Stimulated activated CD4-positive, alpha-beta T cell treated with anti-CD3 and anti-CD28 coated beads, TNF-alpha, amount 100 ng/mL, for 24 hours (primary cell): ENCODE data around the gene HDAC4.
"Not testable (repeated sequence)": the region's sequence is repeated elsewhere in the genome, so short reads cannot be mapped to it uniquely, and the experiment has no call there.

Experiments
- DNase-seq, 3 experiments: peaks; one replicate each; pipeline ENCODE4 v3.0.0-alpha.2; 2020; ENCODE audit warnings: low read depth in 3 of 3

Gene HDAC4

DNA sequence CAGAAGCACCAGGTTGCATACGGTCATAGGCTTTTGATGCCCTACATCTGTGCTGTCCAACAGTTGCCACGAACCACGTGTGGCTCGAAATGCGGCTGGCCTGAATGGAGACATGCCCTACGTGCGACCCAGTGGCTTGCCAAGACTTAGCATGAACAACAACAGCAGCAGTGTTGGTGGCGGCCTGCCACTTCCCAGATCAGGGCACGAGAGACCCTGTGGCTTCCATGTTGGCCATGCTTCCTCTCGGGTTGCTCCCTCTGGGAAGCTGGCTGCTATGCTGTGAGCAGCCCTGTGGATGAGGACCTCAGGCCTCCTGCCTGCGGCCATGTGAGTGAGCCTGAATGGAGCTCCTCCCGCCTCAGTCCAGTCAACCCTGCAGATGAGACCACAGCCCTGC lies 212.3 kb downstream of the HDAC4 start:
- DNase-seq, result no peak

DNA sequence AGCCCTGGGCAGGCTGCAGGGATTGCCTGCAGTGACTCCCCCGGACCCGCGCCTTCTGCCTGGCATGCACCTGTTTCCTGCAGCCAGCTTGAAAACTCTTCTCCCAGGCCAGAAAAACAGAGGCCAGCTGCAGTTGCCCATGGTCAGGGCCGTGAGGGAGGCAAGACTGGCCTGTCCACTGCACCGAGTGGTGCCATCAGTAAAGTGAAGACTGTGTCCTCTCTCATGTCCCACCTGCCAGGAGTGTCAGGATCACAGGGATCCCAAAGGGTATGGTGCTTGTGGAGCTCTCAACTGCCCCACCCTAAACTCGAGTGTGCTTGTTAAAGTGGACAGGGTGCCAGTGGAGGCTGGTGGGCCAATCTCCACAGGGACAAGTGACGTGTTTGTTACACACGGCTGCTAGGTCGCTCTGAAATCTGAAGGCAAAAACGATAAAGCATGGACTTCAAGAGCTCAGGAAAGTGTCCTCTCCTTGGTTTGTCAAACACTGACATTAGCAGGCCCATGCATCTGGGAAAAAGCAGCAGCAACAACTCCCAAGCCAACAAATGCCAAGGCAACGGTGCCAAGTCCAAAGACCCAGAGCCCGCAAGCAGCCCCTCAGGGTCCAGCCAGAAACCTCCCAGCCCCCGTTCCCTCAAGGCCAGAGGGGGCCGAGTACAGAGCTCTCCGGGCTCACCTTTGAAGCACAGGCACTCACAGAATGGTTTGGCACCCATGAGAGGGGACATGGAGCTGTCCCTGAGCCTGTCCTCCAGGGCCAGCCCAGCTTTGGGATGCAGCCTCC lies 213.2 kb downstream of the HDAC4 start:
- DNase-seq, result no peak

DNA sequence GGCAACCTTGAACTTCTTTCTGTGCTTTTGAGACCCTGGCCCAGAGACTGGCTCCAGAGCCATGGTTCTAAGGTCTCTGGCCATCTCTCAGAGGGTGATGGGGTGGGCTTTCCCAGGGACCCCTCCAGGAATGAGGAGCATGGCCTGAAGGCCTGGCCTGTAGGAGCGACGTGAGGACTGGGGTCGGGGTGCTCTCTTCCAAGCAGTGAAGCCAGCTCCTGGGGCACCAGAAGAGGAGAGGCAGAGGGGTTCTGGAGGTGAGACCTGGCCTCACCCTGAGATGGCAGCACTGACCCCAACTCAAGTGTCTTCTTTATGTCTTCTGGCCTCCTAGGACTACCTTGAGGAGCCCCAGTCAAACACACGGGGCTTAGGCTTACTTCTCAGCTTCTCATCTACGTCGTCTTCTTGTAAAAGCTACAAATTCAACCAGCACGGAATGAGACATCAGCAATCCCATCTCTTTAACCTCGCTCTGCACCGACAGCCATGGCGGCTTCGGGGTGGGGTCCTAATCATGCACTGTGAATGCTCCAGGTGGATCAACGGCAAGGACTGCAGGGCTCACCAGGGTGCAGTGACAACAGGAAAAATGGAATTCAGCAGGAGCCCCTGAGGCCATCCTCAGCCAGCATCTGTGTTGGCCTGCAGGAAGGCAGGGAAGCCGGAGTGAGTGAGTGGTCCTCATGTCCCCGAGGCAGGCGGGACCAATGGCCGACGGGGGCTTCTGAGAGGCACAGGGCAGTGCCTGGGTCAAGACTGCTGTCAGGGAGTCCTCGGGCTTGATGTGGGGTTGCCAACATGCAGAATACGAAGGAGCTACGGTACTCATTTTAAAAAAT lies 214.1 kb downstream of the HDAC4 start:
- DNase-seq, result no peak

DNA sequence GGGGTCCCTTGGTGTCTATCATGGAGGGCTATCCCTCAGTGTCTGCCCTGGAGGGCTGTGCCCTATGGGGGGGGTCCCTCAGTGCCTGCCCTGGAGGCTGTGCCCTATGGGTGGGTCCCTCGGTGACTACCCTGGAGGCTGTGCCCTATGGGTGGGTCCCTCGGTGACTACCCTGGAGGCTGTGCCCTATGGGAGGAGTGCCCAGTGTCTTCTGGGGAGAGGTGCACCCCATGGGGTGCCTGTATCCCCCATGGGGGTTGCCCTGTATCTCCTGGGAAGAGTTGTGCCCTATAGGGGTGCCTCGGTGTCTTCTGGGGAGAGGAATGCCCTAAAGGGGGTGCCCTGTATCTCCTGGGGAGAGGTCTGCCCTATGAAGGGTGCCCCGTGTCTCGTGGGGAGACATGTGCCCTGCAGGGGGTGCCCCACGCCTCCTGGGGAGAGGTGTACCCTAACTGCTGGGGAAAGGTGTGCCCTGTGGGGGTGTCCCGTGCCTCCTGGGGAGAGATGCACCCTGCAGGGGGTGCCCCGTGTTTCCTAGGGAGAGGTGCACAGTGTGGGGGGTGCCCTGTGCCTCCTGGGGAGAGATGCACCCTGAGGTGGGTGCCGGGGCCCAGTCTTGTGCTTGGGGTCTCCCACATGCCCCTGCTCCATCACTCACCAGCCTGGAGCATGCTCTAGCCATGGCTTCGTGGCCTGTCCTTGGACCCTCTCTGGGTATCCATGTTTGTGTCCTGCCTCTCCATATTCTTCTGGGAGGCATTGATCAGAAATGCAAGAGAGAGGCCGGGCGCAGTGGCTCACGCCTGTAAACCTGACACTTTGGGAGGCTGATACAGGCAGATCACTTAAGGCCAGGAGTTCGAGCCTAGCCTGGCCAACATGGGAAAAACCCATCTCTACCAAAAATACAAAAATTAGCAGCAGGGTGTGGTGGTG lies 215.6 kb downstream of the HDAC4 start:
- no peak for DNase-seq

DNA sequence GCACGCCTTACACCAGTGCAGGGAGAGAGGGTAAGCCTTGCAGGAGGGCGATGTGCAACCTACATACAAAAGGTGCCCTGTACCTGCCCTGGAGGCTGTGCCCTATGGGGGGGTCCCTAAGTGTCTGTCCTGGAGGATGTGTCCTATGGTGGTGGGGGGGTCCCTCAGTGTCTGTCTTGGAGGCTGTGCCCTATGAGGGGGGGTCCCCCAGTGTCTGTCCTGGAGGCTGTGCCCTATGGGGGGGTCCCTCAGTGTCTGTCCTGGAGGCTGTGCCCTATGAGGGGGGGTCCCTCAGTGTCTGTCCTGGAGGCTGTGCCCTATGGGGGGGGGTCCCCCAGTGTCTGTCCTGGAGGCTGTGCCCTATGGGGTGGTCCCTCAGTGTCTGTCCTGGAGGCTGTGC lies 216.6 kb downstream of the HDAC4 start:
- no peak for DNase-seq

DNA sequence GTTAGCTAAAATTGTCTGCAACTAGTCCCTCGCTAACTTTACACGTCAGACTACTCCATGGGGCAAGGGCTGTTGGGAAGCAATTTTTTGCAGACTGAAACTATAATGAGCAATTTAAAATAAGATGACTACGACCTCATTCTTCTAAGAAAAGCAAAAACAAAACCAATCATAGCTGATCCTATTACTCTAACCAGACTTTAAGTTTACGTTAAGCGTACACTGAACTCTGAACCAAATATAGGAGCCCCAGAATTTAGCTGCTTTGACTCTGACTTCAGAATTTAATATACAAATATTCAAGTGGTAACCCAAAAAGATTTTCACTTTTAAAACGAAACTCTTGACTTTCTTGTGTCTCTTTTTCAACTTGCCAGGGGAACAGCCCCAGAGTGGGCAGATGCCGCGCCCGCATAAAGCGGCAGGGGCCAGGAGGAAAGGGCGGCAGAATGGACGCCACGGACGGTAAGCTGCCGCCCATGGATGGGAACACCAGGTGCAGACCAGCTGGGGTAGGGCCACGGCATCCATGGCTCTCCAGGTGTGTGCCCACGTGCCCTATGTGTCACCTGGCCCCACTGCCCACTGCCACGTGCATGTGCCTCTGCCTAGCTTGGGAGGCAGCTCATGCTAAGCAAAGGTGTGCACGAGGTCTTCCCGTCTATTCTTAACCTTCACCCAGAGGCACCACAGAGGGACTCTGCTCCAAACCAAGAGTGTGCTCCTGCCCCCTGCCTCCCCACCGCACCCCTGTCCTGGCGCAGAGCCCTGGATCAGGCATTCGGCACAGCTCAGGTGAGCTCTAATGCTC lies 217.6 kb downstream of the HDAC4 start:
- DNase-seq, result no peak

DNA sequence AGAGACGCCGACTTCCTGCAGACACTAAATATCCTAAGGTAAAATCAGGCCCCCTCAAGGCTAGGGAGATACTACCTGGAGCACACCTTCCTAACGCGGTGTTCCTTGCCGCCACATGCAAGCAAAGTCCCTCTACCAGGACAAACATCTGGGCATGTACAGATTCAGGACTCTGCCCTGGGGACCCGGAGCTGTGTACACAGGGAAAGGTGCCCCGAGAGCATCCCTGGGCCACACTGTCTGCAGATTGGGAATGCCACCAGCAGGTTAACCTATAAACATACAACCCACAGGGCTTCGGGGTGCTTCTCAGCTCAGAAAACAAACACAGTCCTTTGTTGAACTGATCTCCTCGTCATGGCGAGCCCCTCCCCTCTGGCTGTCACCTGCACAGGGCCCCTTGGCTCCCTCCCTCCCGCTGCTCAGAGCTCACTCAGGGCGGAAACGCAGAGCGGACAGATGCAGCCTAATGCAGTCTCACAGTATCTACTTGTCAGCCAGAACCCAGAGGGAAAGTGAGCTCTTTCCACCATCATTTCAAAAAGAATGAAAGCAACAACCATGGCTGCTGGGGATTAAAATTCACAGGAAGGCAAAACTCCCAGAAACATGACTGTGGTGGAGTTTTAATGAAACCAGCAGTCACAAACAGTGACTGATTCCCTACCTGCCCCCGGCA lies 218.8 kb downstream of the HDAC4 start:
- no peak for DNase-seq

DNA sequence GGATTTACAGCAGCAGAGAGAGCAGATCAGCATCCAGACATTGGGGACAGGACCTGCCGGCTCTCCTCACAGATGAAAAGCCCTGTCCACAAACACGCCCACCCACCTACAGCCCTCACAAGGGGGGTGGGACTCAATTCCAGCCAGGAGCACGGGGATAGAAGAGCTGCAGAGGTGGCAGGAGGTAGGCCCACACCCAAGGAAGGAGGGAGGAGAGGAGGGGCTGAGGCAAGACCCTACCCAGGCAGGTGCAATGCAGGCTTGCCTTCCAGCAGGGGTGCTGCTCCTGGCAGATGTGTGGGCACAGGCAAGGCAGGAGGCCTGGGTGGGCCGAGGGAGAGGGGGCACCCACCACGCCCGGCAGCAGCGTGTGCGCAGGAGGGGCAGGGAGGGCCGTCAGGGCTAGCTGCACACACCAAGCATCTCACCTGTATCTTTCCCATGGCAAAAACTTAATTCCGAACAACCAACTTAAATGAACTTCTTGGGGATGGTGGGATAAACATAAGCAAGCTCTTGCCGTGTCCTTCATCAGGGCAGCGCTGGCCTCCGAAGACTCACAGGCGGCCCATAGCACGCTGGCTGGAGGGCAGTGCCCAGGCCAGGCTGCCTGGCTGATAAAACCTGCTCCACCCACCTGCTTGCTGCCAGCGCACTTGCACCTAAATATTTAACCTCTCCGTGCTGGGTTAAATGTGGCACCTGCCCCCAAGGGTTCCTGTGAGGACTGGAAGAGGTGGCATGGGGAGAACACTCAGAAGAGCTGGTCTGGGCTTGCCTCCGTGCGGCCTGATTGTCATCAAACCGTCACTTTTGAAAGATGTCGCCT lies 219.5 kb downstream of the HDAC4 start:
- DNase-seq, result no peak

DNA sequence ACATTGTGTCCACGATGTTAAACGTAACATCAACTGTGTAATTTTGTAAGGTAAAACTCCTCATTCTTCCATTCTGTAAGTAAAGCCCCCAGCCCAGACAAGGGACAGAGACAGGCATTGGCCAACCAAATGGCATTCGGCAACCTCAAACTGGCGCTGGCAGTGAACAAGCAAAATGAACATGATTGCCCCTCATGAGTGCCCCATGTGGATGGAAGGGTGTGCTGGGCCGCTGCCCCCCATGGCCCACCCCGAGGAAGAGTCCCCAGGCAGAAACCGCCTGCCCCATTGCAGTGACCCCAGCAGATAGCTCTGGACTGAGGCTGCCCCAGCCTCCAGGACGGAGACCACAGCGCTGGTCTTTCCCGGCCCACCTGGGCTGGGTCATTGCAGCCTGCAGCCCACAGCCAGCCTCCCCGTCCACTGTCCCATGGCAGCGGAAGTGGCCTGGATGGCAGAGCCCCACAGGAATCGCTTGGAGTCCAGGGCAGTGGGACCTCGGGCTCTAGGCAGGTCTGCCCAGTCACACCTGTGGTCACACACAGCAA lies 220.2 kb downstream of the HDAC4 start:
- no peak for DNase-seq

DNA sequence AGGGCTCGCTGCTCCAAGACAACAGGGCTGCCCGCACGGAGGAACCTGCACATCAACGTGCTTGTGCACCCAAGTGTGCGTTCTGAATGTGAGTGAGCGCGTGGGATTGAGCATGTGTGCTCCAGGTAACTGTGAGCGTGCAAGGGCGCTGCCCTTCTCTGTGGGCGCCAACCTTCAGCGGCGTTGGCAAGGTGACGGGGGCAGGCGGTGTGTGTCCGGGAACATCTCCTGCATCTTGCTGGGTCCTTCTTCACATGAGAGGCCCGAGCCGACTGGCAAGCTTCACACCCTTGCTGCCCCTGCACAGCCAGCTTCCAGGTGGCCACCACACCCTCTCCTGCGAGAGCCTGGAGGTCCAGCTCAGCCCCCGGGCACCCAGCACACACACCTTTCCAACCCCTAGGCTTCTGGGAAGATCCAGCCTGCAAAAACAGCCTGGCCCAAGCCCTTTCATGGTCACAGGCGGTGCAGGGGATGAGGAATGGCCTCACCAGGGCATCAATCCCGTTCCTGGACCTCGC lies 220.9 kb downstream of the HDAC4 start:
- DNase-seq, result no peak

DNA sequence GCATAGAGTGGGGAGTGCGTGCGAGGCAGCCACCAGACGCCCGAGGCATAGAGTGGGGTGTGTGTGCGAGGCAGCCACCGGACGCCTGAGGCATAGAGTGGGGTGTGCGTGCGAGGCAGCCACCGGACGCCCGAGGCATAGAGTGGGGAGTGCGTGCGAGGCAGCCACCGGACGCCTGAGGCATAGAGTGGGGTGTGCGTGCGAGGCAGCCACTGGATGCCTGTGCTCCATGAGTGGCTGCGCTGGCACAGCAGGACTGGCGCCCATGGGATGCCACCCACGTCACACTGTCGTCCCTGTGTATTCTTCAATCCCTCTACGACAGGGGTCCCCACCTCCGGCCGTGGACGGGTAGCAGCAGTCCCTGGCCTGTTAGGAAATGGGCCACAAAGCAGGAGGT lies 221.9 kb downstream of the HDAC4 start:
- DNase-seq, result no peak

DNA sequence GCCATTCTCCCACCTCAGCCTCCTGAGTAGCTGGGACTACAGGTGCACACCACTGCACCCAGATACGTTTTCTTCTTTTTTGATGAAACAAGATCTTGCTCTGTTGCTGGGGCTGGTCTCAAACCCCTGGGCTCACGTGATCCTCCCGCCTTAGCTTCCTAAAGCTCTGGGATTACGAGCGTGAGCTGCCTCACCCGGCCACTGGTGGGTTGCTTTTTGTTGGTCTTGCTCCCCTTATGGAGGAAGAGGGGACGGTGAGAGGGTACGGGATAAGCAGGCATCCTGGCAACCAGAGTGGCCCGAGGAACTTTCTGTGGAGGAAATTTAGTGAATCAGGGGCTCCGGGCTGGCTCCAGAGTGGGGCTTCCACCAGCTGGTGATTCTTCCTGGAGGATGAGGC lies 222.3 kb downstream of the HDAC4 start:
- no peak for DNase-seq

DNA sequence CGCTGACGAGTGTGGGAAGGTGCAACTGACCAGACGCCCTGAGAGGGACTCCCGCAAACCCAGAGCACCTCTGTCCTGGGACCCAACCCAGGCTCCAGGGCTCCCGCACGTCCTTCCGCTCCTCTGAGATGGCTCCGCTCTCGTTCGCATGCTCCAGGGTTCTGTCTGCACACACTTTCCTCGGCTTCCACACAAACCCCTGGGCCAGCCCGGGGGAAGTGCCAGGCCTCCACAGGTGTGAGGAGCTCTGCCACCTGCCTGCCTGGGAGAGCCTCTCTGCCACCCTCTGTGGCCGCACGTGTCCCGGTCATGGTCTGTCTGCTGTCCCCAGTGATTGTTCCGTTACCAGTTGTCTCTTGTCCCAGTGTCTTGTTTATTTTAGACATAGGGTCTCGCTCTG lies 222.9 kb downstream of the HDAC4 start:
- DNase-seq, result no peak

DNA sequence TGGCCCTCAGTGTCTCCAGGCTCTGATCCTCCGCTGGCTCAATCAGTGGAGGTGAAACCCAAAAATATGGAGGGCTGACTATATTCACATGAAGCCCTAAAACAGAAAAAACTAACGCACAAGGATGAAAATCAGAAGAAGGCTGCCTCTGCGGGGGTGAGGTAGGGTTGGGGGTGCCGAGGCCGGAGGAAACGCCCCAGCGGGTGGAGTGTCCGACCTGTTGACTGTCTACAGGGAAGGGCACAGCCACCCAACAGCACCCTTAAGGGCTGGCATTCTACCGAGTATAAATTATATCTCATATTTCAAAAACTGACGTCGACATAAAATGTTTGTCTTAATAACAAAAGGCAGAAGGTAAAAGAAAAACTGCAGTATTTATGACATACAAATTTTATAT lies 223.5 kb downstream of the HDAC4 start:
- no peak for DNase-seq

DNA sequence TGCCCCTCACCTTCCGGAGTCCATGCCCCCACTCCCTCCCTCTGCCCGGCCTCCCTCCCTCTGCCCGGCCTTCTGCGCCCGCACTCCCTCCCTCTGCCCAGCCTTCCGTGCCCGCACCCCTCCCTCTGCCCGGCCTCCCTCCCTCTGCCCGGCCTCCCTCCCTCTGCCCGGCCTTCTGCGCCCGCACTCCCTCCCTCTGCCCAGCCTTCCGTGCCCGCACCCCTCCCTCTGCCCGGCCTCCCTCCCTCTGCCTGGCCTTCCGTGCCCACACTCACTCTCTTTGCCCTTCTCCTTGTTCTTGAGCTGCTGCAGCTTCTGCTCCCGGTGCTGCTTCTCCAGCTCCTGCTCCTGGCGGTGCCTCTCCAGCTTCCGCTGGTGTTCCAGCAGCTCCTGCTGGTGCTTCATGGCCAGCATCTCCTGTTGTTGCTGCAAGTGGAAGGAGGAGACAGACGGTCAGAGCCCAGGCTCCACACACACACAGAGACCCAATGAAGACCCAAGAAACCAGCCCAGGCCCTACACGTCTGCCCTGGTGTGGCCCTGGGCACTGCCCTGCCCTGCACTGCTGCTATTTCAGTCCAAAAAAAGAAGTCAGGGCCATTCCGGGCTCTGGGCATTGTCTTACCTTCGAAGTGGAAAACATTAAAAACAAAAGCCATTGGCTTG lies 224.5 kb downstream of the HDAC4 start:
- not testable (repeated sequence) for DNase-seq

DNA sequence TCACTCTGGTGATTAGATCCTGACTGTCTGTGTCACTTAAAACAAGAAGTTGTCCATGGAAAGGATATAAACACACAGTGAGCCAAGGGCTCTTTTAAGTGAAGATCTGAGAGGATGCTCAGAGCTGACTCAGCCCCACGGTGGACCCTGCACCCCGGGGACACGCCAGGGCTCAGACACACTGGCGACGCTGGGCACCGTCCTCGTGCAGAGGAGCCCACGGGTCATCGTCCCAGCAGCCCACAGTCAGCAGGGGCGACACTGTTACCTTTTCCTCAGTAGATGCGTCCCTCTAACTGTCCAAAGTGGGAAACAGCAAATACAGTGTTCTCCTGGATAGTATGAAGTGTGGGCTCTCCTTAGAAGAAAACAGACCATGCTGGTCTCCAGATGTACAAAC lies 225.6 kb downstream of the HDAC4 start:
- DNase-seq, result no peak

DNA sequence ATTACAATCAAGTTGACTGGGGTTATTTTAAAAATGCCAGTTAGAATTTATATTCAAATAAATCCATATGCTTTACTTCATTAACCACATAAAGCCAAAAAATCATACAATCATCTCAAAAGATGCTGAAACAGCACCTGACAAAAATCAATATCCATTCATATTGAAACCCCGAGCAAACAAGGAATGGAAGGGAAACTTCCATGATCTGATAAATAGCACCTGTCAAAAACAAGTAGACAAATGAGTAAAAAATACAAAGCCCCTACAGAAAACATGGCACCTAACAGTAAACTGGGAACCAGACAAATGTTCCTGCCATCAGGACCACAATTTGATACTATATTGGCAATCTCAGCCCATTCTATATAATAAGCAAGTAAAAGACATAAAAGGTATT lies 227.5 kb downstream of the HDAC4 start:
- DNase-seq, result no peak

DNA sequence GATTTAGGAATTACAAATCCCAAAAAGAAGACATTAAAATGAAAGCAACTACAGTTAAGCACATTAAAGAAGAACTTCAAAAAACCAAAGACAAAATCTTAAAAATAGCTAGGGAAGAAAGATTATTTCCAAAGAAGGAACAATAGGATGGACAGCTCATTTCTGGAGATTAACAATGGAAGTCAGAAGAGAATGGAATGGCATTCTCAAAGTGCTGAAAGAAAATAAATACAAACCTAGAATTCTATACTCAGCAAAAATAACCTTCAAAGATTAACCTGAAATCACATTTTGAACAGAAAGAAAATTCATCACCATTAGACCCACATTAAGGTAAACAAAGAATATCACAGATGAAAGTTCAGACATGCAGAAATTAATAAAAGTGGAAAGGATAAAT lies 229.2 kb downstream of the HDAC4 start:
- no peak for DNase-seq
